GM12891 (cell line): ENCODE results near the gene DNAH12.

Source experiments
- POLR2A ChIP-seq: IDR thresholded peaks from 2 replicates; pipeline ENCODE4 v1.6.1; 2011; ENCODE audit warnings: low read depth, low read length, control low read depth
- POLR2AphosphoS5 ChIP-seq: IDR thresholded peaks from 2 replicates; pipeline ENCODE4 v1.6.1; 2011; ENCODE audit warnings: low read depth, low read length, control low read depth
- POU2F2 ChIP-seq: IDR thresholded peaks from 2 replicates; pipeline ENCODE4 v1.6.1; 2011; ENCODE audit warnings: low read depth, mild to moderate bottlenecking, control low read depth, low read length, moderate library complexity
- SPI1 ChIP-seq: IDR thresholded peaks from 2 replicates; pipeline ENCODE4 v1.6.1; 2011; ENCODE audit warnings: low read depth, low read length, control low read depth
- TAF1 ChIP-seq: IDR thresholded peaks from 2 replicates; pipeline ENCODE4 v1.6.1; 2011; ENCODE audit warnings: low read depth, low read length, control low read depth

- TF ChIP-seq POLR2A, result no peak
- no peak for TF ChIP-seq POLR2AphosphoS5
- TF ChIP-seq SPI1, result no peak
- TF ChIP-seq POU2F2, result no peak
- no peak for TF ChIP-seq TAF1
Observed at GRCh38 chr3:57350271-57350670, 193.9 kb downstream of the DNAH12 start.
